Activated T-helper 17 cell treated with anti-CD3 and anti-CD28 coated beads, Interleukin-2, amount 50 U/mL, for 72 hours (primary cell): Measurements from ENCODE around the gene ZSCAN2. TPM values are rescaled to one million over a fixed set of nuclear protein-coding genes. Genes with fewer than 3 reads are reported as not detected.
"Not testable (repeated sequence)": the region's sequence is repeated elsewhere in the genome, so short reads cannot be mapped to it uniquely, and the experiment has no call there.

Experiments used
- ATAC-seq: fragments of 150-1000 bp; cut with Tn5 transposase; replicated peaks from 2 replicates; pipeline ENCODE4 v1.10.0; 2021; ENCODE audit warnings: mild to moderate bottlenecking, moderate library complexity
- H3K27ac Mint-ChIP-seq: one replicate; pipeline ENCODE4 v1.8.0; 2022; ENCODE audit warnings: mixed read lengths
- H3K27me3 Mint-ChIP-seq: one replicate; pipeline ENCODE4 v1.8.0; 2022; ENCODE audit warnings: mixed read lengths
- H3K36me3 Mint-ChIP-seq: one replicate; pipeline ENCODE4 v1.8.0; 2022; ENCODE audit warnings: low read depth, mild to moderate bottlenecking, mixed read lengths
- H3K4me1 Mint-ChIP-seq: one replicate; pipeline ENCODE4 v1.8.0; 2022; ENCODE audit warnings: mixed read lengths
- H3K4me3 Mint-ChIP-seq: one replicate; pipeline ENCODE4 v1.8.0; 2022; ENCODE audit warnings: mild to moderate bottlenecking, mixed read lengths
- H3K9me3 Mint-ChIP-seq: one replicate; pipeline ENCODE4 v1.8.0; 2022; ENCODE audit warnings: mixed read lengths
- total RNA-seq, 2 donors: library from RNA; stranded (reverse); gene quantifications; one replicate each; pipeline ENCODE4 v1.2.3, GENCODE V29; 2022

The ZSCAN2 gene
- 10 to 100 TPM in 1 of 2 donors, 1 to 10 TPM in 1; 9.0 to 14.1 TPM for total RNA-seq

GRCh38 chr15:84600687-84601554 lies at the start of gene ZSCAN2:
TSS of gene ZSCAN2 (plus strand) at chr15:84601009. CDS start at chr15:84603928, 2,919 bp downstream.
- Mint-ChIP-seq H3K27ac (peak within 1 kb of the TSS; percentile 18), H3K36me3 (peaks cover 31% of the 10 kb centered on the region), H3K27me3 (no peaks in the 10 kb centered on the region), H3K4me3 (peak within 1 kb of the TSS; percentile 87), H3K9me3 (no peaks in the 10 kb centered on the region), H3K4me1 (peaks cover 39% of the 10 kb centered on the region)
- ATAC-seq, result peak; percentile 83

GRCh38 chr15:84551624-84552023 lies 49.2 kb upstream of the ZSCAN2 start:
- not testable (repeated sequence) for H3K4me3 Mint-ChIP-seq, ATAC-seq, H3K27me3 Mint-ChIP-seq, H3K9me3 Mint-ChIP-seq, H3K27ac Mint-ChIP-seq
- Mint-ChIP-seq H3K36me3 (peaks cover 27% of the 10 kb centered on the region), H3K4me1 (peaks cover 26% of the 10 kb centered on the region)

GRCh38 chr15:84552896-84553295 lies 47.9 kb upstream of the ZSCAN2 start:
- peaks cover 21% of the 10 kb centered on the region for H3K4me1 Mint-ChIP-seq
- no peaks in the 10 kb centered on the region for H3K27me3 Mint-ChIP-seq
- H3K36me3 Mint-ChIP-seq, result peaks cover 27% of the 10 kb centered on the region
- H3K9me3 Mint-ChIP-seq, result no peaks in the 10 kb centered on the region
- no peak for ATAC-seq
- H3K27ac Mint-ChIP-seq, result no peak overlapping the region
- no peak overlapping the region for H3K4me3 Mint-ChIP-seq

GRCh38 chr15:84556690-84557089 lies 44.1 kb upstream of the ZSCAN2 start:
- H3K4me1 Mint-ChIP-seq, H3K27me3 Mint-ChIP-seq, H3K27ac Mint-ChIP-seq, H3K9me3 Mint-ChIP-seq, H3K4me3 Mint-ChIP-seq, ATAC-seq: not testable (repeated sequence)
- peaks cover 11% of the 10 kb centered on the region for H3K36me3 Mint-ChIP-seq

- H3K9me3 Mint-ChIP-seq, H3K4me1 Mint-ChIP-seq, ATAC-seq, H3K36me3 Mint-ChIP-seq, H3K27me3 Mint-ChIP-seq, H3K4me3 Mint-ChIP-seq: not testable (repeated sequence)
- H3K27ac Mint-ChIP-seq, result peak overlapping the region; percentile 36
Measured at GRCh38 chr15:84568021-84568420, 32.8 kb upstream of the ZSCAN2 start.

- peak overlapping the region; percentile 71 for H3K27ac Mint-ChIP-seq
- peak overlapping the region; percentile 73 for H3K4me3 Mint-ChIP-seq
- H3K36me3 Mint-ChIP-seq, result no peaks in the 10 kb centered on the region
- ATAC-seq, result peak; percentile 72
- no peaks in the 10 kb centered on the region for H3K9me3 Mint-ChIP-seq
- peaks cover 5% of the 10 kb centered on the region for H3K4me1 Mint-ChIP-seq
- H3K27me3 Mint-ChIP-seq, result no peaks in the 10 kb centered on the region
Measured at GRCh38 chr15:84570164-84570735, 30.6 kb upstream of the ZSCAN2 start.

- H3K27me3 Mint-ChIP-seq, result no peaks in the 10 kb centered on the region
- no peaks in the 10 kb centered on the region for H3K36me3 Mint-ChIP-seq
- ATAC-seq, result no peak
- H3K9me3 Mint-ChIP-seq, result no peaks in the 10 kb centered on the region
- H3K4me3 Mint-ChIP-seq, result no peak overlapping the region
- no peaks in the 10 kb centered on the region for H3K4me1 Mint-ChIP-seq
- no peak overlapping the region for H3K27ac Mint-ChIP-seq
Measured at GRCh38 chr15:84572231-84572630, 28.6 kb upstream of the ZSCAN2 start.

GRCh38 chr15:84575493-84575892 lies 25.3 kb upstream of the ZSCAN2 start:
- Mint-ChIP-seq H3K4me3 (no peak overlapping the region), H3K36me3 (no peaks in the 10 kb centered on the region), H3K9me3 (no peaks in the 10 kb centered on the region), H3K27me3 (no peaks in the 10 kb centered on the region), H3K27ac (no peak overlapping the region), H3K4me1 (no peaks in the 10 kb centered on the region)
- no peak for ATAC-seq

- not testable (repeated sequence) for H3K4me3 Mint-ChIP-seq, ATAC-seq, H3K27ac Mint-ChIP-seq, H3K36me3 Mint-ChIP-seq, H3K4me1 Mint-ChIP-seq, H3K27me3 Mint-ChIP-seq, H3K9me3 Mint-ChIP-seq
Measured at GRCh38 chr15:84577891-84578290, 22.9 kb upstream of the ZSCAN2 start.

GRCh38 chr15:84579261-84579721 lies 21.5 kb upstream of the ZSCAN2 start:
- H3K4me3 Mint-ChIP-seq, H3K36me3 Mint-ChIP-seq, H3K9me3 Mint-ChIP-seq, H3K4me1 Mint-ChIP-seq, H3K27me3 Mint-ChIP-seq, ATAC-seq, H3K27ac Mint-ChIP-seq: not testable (repeated sequence)

- not testable (repeated sequence) for H3K4me1 Mint-ChIP-seq, H3K27me3 Mint-ChIP-seq, H3K27ac Mint-ChIP-seq, H3K9me3 Mint-ChIP-seq, H3K36me3 Mint-ChIP-seq, ATAC-seq, H3K4me3 Mint-ChIP-seq
Measured at GRCh38 chr15:84581676-84582428, 19.0 kb upstream of the ZSCAN2 start.

- H3K27ac Mint-ChIP-seq, result no peak overlapping the region
- no peaks in the 10 kb centered on the region for H3K36me3 Mint-ChIP-seq
- ATAC-seq, result peak; percentile 82
- peaks cover 7% of the 10 kb centered on the region for H3K27me3 Mint-ChIP-seq
- peak overlapping the region; percentile 5 for H3K4me3 Mint-ChIP-seq
- H3K9me3 Mint-ChIP-seq, result no peaks in the 10 kb centered on the region
- H3K4me1 Mint-ChIP-seq, result peaks cover 6% of the 10 kb centered on the region
Measured at GRCh38 chr15:84582583-84583157, 18.1 kb upstream of the ZSCAN2 start.

GRCh38 chr15:84583921-84584320 lies 16.9 kb upstream of the ZSCAN2 start:
- H3K9me3 Mint-ChIP-seq, H3K27me3 Mint-ChIP-seq, H3K4me3 Mint-ChIP-seq, H3K4me1 Mint-ChIP-seq, ATAC-seq, H3K27ac Mint-ChIP-seq, H3K36me3 Mint-ChIP-seq: not testable (repeated sequence)

- no peaks in the 10 kb centered on the region for H3K36me3 Mint-ChIP-seq
Measured at GRCh38 chr15:84586696-84587095, 14.1 kb upstream of the ZSCAN2 start.

More at GRCh38 chr15:84586696-84587095, 14.1 kb upstream of the ZSCAN2 start:
- ATAC-seq, result no peak
- Mint-ChIP-seq H3K9me3 (no peaks in the 10 kb centered on the region), H3K27ac (no peak overlapping the region), H3K4me1 (peaks cover 6% of the 10 kb centered on the region), H3K27me3 (peaks cover 7% of the 10 kb centered on the region), H3K4me3 (no peak overlapping the region)
